PC-3 (cell line): Measurements from ENCODE around the gene GRB2.

Experiments used
- CTCF ChIP-seq: fragments of 300-600 bp; sonication (generic); conservative IDR thresholded peaks from 2 replicates; pipeline ENCODE4 v1.5.1; 2017; ENCODE audit warnings: antibody characterized with exemption, low read depth, mild to moderate bottlenecking, low read length
- EZH2 ChIP-seq: fragments of 300-600 bp; sonication (generic); IDR thresholded peaks from one replicate; pipeline ENCODE4 v1.6.1; 2017; ENCODE audit warnings: antibody characterized with exemption, mild to moderate bottlenecking, low read length; ENCODE audit not compliant: unreplicated experiment

DNA sequence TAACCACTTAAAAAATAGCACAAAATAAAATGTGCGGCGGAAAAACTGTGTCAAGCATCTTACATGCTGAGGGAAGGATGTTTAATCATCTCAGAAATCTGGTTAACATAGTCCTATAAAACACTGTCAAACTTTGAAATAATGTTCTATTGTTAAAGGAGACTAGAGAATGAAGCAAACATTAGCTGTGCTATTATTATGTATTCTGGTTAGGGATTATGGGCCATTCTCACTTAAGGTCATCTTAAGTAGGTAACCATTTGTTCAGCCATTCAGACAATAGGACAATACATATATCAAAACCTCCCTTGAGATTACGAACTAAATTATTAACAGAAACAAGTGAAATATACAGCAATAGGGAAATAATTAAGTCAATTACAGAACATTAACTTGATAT lies 24.7 kb downstream of the GRB2 start:
- no peak for TF ChIP-seq EZH2
- TF ChIP-seq CTCF, result no peak
